GM19438 (cell line): ENCODE measurements around the gene PRRC2A.
"Not testable (repeated sequence)": the region's sequence is repeated elsewhere in the genome, so short reads cannot be mapped to it uniquely, and the experiment has no call there.

Experiments used
- ATAC-seq: cut with Tn5 transposase; IDR thresholded peaks from one replicate; pipeline ENCODE4 v1.9.1; 2021; ENCODE audit warnings: low read depth; ENCODE audit not compliant: unreplicated experiment

The PRRC2A gene

GRCh38 chr6:31585491-31585890 is 35.0 kb upstream of the PRRC2A start:
- no peak for ATAC-seq

GRCh38 chr6:31586008-31586407 is 34.5 kb upstream of the PRRC2A start, which contains the start of gene LST1:
TSS of gene LST1 (plus strand) at chr6:31586277. CDS start at chr6:31587300, 1,023 bp downstream.
- no peak for ATAC-seq

GRCh38 chr6:31586599-31587281 is 33.8 kb upstream of the PRRC2A start:
- no peak for ATAC-seq

GRCh38 chr6:31587791-31588777 is 32.4 kb upstream of the PRRC2A start:
- ATAC-seq = no peak

GRCh38 chr6:31588871-31589650 is 31.5 kb upstream of the PRRC2A start:
- ATAC-seq = no peak

- ATAC-seq = not testable (repeated sequence)
These were observed 29.8 kb upstream of the PRRC2A start for GRCh38 chr6:31590691-31591090.

- ATAC-seq = no peak
These were observed 28.1 kb upstream of the PRRC2A start for GRCh38 chr6:31592396-31592771.

GRCh38 chr6:31597006-31597405 is 23.5 kb upstream of the PRRC2A start:
- no peak for ATAC-seq

- no peak for ATAC-seq
These were observed 13.2 kb upstream of the PRRC2A start for GRCh38 chr6:31607317-31607716.

GRCh38 chr6:31609519-31610406 is 10.8 kb upstream of the PRRC2A start:
- ATAC-seq = no peak

GRCh38 chr6:31610968-31611367 is 9.5 kb upstream of the PRRC2A start:
- no peak for ATAC-seq

GRCh38 chr6:31614075-31614619 is 6.4 kb upstream of the PRRC2A start:
- no peak for ATAC-seq

- no peak for ATAC-seq
These were observed 5.6 kb upstream of the PRRC2A start, which contains the start of gene AIF1 for GRCh38 chr6:31614684-31615578. TSS of gene AIF1 (plus strand) at chr6:31615234. CDS start at chr6:31615330, 96 bp downstream.

GRCh38 chr6:31615748-31616147 is 4.8 kb upstream of the PRRC2A start:
- ATAC-seq = no peak

GRCh38 chr6:31617010-31617409 is 3.5 kb upstream of the PRRC2A start:
- ATAC-seq = no peak

GRCh38 chr6:31619805-31620585 is 520 bp upstream of the PRRC2A start:
- peak; percentile 81 for ATAC-seq

GRCh38 chr6:31621320-31621939 is 915 bp downstream of the PRRC2A start:
- ATAC-seq = no peak
